Tibial artery (tissue), 4 donors: Measurements from ENCODE around the gene ATP6V1G1.
"Not testable (repeated sequence)": the region's sequence is repeated elsewhere in the genome, so short reads cannot be mapped to it uniquely, and the experiment has no call there.

Source experiments
- DNase-seq, 2 donors: peaks; one replicate each; pipeline ENCODE4 v3.0.0-alpha.2; 2019
- H3K27ac ChIP-seq, 2 donors: fragments of 200-600 bp; sonication (generic) in 1 of 2; 1 replicate in 1 of 2; 2 replicates in 1 of 2; pipeline ENCODE4 v1.5.1; 2018 to 2019; ENCODE audit warnings: mild to moderate bottlenecking in 1 of 2
- H3K27me3 ChIP-seq, 2 donors: fragments of 200-600 bp; sonication (generic) in 1 of 2; one replicate each; pipeline versions ENCODE4 v1.5.1 to v1.6.0; 2016 to 2019
- H3K36me3 ChIP-seq, 3 donors: fragments of 200-600 bp; sonication (generic) in 2 of 3; one replicate each; pipeline ENCODE4 v1.5.1; 2016 to 2019; ENCODE audit warnings: mild to moderate bottlenecking in 2 of 3
- H3K4me1 ChIP-seq, 4 donors: fragments of 200-600 bp; sonication (generic) in 2 of 4; 1 replicate in 3 of 4; 2 replicates in 1 of 4; pipeline ENCODE4 v1.5.1; 2016 to 2019
- H3K4me3 ChIP-seq, 2 donors: fragments of 200-600 bp; sonication (generic) in 1 of 2; 1 replicate in 1 of 2; 2 replicates in 1 of 2; pipeline ENCODE4 v1.5.1; 2018 to 2019; ENCODE audit warnings: mild to moderate bottlenecking in 2 of 2
- H3K9me3 ChIP-seq, 3 donors: fragments of 200-600 bp; sonication (generic) in 1 of 3; one replicate each; pipeline ENCODE4 v1.5.1; 2016 to 2019
- intact Hi-C: fragments of 100-400 bp; cut with DNase I; formaldehyde crosslinking; loops from one replicate; pipeline ENCODE4 v1.15.0; 2023; ENCODE audit warnings: low total_unique reads
- TF ChIP-seq, protein P1 (sequence below), 2 experiments: fragments of 200-600 bp in 1 of 2; fragments of 450-650 bp in 1 of 2; IDR thresholded peaks; one replicate each; pipeline ENCODE4 v1.5.1; 2017 to 2019; ENCODE audit warnings: antibody characterized with exemption in 2 of 2, mild to moderate bottlenecking in 1 of 2, moderate library complexity in 1 of 2

Gene ATP6V1G1

DNA sequence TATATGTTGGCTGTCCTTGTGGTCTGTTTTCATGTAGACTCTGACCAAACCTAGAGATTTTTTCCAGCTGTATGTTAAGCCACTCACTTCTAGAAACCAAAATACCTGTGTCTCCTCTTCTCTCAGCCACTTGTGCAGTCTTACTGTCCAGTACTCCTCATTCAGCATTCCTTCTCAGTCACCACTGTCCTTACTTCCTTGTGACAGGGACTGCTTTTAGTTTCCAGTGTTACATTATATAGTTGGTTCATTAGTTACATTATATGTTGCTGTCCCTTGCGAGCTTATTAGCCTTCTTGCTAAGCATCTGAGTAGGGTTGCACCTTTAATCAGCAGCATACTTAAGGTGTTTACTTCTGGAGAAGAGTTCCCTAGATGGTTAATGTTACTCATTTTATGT is 4.3 kb downstream of the ATP6V1G1 start:
- TF ChIP-seq, protein P1, sequence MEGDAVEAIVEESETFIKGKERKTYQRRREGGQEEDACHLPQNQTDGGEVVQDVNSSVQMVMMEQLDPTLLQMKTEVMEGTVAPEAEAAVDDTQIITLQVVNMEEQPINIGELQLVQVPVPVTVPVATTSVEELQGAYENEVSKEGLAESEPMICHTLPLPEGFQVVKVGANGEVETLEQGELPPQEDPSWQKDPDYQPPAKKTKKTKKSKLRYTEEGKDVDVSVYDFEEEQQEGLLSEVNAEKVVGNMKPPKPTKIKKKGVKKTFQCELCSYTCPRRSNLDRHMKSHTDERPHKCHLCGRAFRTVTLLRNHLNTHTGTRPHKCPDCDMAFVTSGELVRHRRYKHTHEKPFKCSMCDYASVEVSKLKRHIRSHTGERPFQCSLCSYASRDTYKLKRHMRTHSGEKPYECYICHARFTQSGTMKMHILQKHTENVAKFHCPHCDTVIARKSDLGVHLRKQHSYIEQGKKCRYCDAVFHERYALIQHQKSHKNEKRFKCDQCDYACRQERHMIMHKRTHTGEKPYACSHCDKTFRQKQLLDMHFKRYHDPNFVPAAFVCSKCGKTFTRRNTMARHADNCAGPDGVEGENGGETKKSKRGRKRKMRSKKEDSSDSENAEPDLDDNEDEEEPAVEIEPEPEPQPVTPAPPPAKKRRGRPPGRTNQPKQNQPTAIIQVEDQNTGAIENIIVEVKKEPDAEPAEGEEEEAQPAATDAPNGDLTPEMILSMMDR (IDR thresholded peaks at IDR 0.05): no peak
- Histone ChIP-seq H3K27me3 (no peaks in the 10 kb centered on the region), H3K36me3 (peaks cover 41 to 44% (median 44%) of the 10 kb centered on the region in 3 donors), H3K4me1 (peaks cover 0 to 51% (median 37%) of the 10 kb centered on the region in 4 donors), H3K4me3 (no peak overlapping the region), H3K9me3 (no peaks in the 10 kb centered on the region), H3K27ac (peak overlapping the region in 1 of 2 donors; percentile 9)
- DNase-seq: no peak
- intact Hi-C loops: no loop called here

DNA sequence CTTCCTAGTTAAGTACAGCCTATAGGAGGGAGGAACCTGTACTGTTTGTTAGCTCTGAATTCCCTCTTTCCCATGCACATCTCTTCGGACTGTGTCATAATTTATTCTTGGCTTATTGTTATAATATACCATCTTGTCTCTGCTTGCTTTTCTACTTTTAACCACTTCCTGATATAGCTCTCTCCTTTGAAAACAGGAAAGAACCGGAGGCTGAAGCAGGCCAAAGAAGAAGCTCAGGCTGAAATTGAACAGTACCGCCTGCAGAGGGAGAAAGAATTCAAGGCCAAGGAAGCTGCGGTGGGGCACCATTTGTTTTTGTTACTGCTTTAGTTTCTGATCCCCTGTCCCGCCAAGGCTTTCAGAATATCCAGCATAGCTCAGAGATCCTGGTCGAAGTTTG is 4.8 kb downstream of the ATP6V1G1 start:
- peak overlapping the region in 1 of 2 donors; percentile 9 for H3K27ac ChIP-seq
- peaks cover 0 to 46% (median 35%) of the 10 kb centered on the region in 4 donors for H3K4me1 ChIP-seq
- intact Hi-C loops: no loop called here
- H3K9me3 ChIP-seq: no peaks in the 10 kb centered on the region
- H3K36me3 ChIP-seq: peaks cover 44 to 48% (median 44%) of the 10 kb centered on the region in 3 donors
- TF ChIP-seq, protein P1 (IDR thresholded peaks at IDR 0.05): peak in 1 of 2 experiments; percentile 11
- no peaks in the 10 kb centered on the region for H3K27me3 ChIP-seq
- DNase-seq: no peak
- H3K4me3 ChIP-seq: no peak overlapping the region

DNA sequence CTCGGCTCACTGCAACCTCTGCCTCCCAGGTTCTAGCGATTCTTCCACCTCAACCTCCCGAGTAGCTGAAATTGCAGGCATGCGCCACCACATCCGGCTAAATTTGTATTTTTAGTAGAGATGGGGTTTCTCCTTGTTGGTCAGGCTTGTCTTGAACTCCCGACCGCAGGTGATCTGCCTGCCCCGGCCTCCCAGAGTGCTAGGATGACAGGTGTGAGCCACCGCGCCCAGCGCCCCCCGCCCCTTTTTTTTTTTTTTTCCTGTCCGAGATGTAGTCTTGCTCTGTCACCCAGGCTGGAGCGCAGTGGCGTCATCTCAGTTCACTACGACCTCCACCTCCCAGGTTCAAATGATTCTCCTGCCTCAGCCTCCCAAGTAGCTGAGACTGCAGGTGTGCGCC is 6.6 kb downstream of the ATP6V1G1 start:
- TF ChIP-seq, protein P1 (IDR thresholded peaks at IDR 0.05): no peak
- Histone ChIP-seq H3K27ac (no peak overlapping the region), H3K27me3 (no peaks in the 10 kb centered on the region), H3K9me3 (no peaks in the 10 kb centered on the region), H3K4me1 (peaks cover 0 to 40% (median 32%) of the 10 kb centered on the region in 4 donors), H3K36me3 (peaks cover 48 to 63% (median 61%) of the 10 kb centered on the region in 3 donors), H3K4me3 (no peak overlapping the region)
- intact Hi-C loops: no loop called here
- no peak for DNase-seq

DNA sequence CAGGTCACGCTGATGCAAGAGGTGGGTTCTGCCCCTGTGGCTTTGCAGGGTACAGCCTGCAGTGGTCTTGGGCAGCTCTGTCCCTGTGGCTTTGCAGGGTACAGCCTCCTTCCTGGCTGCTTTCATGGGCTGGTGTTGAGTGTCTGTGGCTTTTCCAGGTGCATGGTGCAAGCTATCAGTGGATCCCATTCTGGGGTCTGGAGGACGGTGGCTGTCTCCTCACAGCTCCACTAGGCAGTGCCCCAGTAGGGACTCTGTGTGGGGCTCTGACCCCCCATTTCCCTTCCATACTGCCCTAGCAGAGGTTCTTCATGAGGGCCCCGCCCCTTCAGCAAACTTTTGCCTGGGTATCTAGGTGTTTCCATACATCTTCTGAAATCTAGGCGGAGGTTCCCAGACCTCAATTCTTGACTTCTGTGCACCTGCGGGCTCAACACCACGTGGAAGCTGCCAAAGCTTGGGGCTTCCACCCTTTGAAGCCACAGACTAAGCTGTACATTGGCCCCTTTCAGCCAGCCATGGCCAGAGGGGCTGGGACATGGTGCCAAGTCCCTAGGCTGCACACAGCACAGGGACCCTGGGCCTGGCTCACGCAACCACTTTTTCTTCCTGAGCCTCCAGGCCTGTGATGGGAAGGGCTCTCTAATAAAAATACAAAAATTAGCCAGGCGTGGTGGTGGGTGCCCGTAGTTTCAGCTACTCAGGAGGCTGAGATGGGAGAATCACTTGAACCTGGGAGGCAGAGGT is 13.1 kb downstream of the ATP6V1G1 start:
- H3K4me3 ChIP-seq, DNase-seq, intact Hi-C loops, H3K27ac ChIP-seq, H3K27me3 ChIP-seq, H3K4me1 ChIP-seq: not testable (repeated sequence)
- H3K36me3 ChIP-seq: peaks cover 31 to 54% (median 53%) of the 10 kb centered on the region in 3 donors
- H3K9me3 ChIP-seq: peaks cover 0 to 13% (median 0%) of the 10 kb centered on the region in 3 donors

DNA sequence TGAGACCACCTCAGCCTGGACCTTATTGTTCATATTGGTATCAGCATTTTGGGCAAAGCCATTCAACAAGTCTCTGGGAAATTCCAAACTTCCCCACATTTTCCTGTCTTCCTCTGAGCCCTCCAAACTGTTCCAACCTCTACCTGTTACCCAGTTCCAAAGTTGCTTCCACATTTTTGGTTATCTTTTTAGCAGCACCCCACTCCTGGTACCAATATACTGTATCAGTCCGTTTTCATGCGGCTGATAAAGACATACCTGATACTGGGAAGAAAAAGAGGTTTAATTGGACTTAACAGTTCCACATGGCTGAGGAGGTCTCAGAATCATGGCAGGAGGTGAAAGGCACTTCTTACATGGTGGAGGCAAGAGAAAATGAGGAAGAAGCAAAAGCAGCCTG is 14.2 kb downstream of the ATP6V1G1 start:
- H3K36me3 ChIP-seq: peaks cover 20 to 44% (median 42%) of the 10 kb centered on the region in 3 donors
- H3K9me3 ChIP-seq: peaks cover 0 to 13% (median 0%) of the 10 kb centered on the region in 3 donors
- H3K27ac ChIP-seq, H3K4me1 ChIP-seq, intact Hi-C loops, H3K4me3 ChIP-seq, H3K27me3 ChIP-seq, DNase-seq: not testable (repeated sequence)

DNA sequence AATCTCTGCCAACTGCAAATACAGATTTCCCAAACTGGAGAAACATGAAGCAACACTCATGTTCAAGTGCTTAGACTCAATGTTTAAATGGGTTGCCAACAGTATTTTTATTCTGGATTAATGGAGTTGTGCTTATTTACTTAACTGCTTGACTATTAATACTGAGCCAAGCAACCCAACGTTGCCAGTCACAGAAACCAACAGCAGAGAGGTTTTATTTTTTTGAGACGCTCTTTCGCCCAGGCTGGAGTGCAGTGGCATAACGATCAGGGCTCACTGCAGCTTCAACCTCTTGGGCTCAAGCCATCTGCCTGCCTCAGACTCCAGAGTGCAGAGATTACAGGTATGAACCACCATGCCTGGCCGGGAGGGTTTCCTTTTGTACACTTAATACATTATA is 15.1 kb downstream of the ATP6V1G1 start:
- peaks cover 0 to 13% (median 0%) of the 10 kb centered on the region in 3 donors for H3K9me3 ChIP-seq
- TF ChIP-seq, protein P1 (IDR thresholded peaks at IDR 0.05): no peak
- H3K27ac ChIP-seq: no peak overlapping the region
- H3K4me3 ChIP-seq: no peak overlapping the region
- H3K36me3 ChIP-seq: peaks cover 20 to 39% (median 36%) of the 10 kb centered on the region in 3 donors
- intact Hi-C loops: no loop called here
- DNase-seq: no peak
- H3K4me1 ChIP-seq: no peaks in the 10 kb centered on the region
- H3K27me3 ChIP-seq: no peaks in the 10 kb centered on the region
